OCI-LY7 (cell line): Measurements from ENCODE around the gene PRKG1. TPM values are rescaled to one million over a fixed set of nuclear protein-coding genes. Genes with fewer than 3 reads are reported as not detected.

ENCODE experiments used
- BruUV-seq: library from RNA; stranded (reverse); fragments of 400-500 nt; replicated peaks from 2 replicates; lab custom pipeline; 2021; lab: Mats Ljungman, UMichigan
- CTCF ChIA-PET: fragments of 300-600 bp; sonication (Branson Sonifier 250); formaldehyde crosslinking; loops from one replicate; lab custom pipeline; 2022; ENCODE audit warnings: antibody characterized with exemption; ENCODE audit not compliant: unreplicated experiment; lab: Charles Lee
- POLR2A ChIA-PET: fragments of 300-600 bp; sonication (Branson Sonifier 250); formaldehyde crosslinking; loops from one replicate; lab custom pipeline; 2022; ENCODE audit warnings: antibody characterized with exemption; lab: Charles Lee
- DNase-seq: peaks from one replicate; pipeline ENCODE4 v3.0.0-alpha.2; 2015; ENCODE audit warnings: low spot score
- H2AFZ ChIP-seq: fragments of 200-600 bp; sonication (generic), shearing (Covaris generic); 2 replicates; pipeline ENCODE4 v1.6.1; 2014; ENCODE audit warnings: mild to moderate bottlenecking, antibody characterized with exemption, low read length, moderate library complexity
- H3K27ac ChIP-seq: fragments of 200-600 bp; sonication (generic); 2 replicates; pipeline ENCODE4 v1.5.1; 2014; ENCODE audit warnings: mixed run types, low read depth, mild to moderate bottlenecking, moderate library complexity, low read length, inconsistent platforms; ENCODE audit not compliant: poor library complexity, severe bottlenecking
- H3K36me3 ChIP-seq: fragments of 200-600 bp; sonication (generic); 2 replicates; pipeline ENCODE4 v1.6.1; 2014; ENCODE audit warnings: mild to moderate bottlenecking, antibody characterized with exemption, low read length, moderate library complexity, mixed read lengths; ENCODE audit not compliant: insufficient read depth
- H3K4me1 ChIP-seq: fragments of 200-600 bp; sonication (generic); 2 replicates; pipeline ENCODE4 v1.5.1; 2014; ENCODE audit warnings: mild to moderate bottlenecking, low read length; ENCODE audit not compliant: insufficient read depth, poor library complexity, severe bottlenecking
- H3K4me2 ChIP-seq: fragments of 200-600 bp; sonication (generic); 2 replicates; pipeline ENCODE4 v1.6.1; 2014; ENCODE audit warnings: mild to moderate bottlenecking, low read length
- H3K4me3 ChIP-seq: fragments of 200-600 bp; sonication (generic); 2 replicates; pipeline ENCODE4 v1.5.1; 2014; ENCODE audit warnings: mild to moderate bottlenecking, low read depth, low read length; ENCODE audit not compliant: poor library complexity, severe bottlenecking
- H3K79me2 ChIP-seq: fragments of 200-600 bp; sonication (generic); 2 replicates; pipeline ENCODE4 v1.6.1; 2016; ENCODE audit warnings: low read depth, mild to moderate bottlenecking, low read length, moderate library complexity, mixed read lengths; ENCODE audit not compliant: insufficient read depth
- H3K9me2 ChIP-seq: fragments of 200-600 bp; sonication (generic); 2 replicates; pipeline ENCODE4 v1.6.1; 2016; ENCODE audit warnings: mild to moderate bottlenecking, low read length, mixed read lengths; ENCODE audit not compliant: insufficient read depth
- H3K9me3 ChIP-seq: fragments of 200-600 bp; sonication (generic); 2 replicates; pipeline ENCODE4 v1.6.1; 2014; ENCODE audit warnings: mild to moderate bottlenecking, mixed run types, low read length, mixed read lengths
- H4K20me1 ChIP-seq: fragments of 200-600 bp; sonication (generic); 2 replicates; pipeline ENCODE4 v1.6.1; 2014; ENCODE audit warnings: mild to moderate bottlenecking, antibody characterized with exemption, low read length, moderate library complexity, mixed read lengths; ENCODE audit not compliant: insufficient read depth
- EZH2phosphoT487 ChIP-seq: fragments of 200-600 bp; sonication (generic); IDR thresholded peaks from 2 replicates; pipeline ENCODE4 v1.6.1; 2018; ENCODE audit warnings: low read depth, borderline replicate concordance, mild to moderate bottlenecking, mixed run types, antibody characterized with exemption, low read length, moderate library complexity, mixed read lengths
- intact Hi-C: fragments of 100-400 bp; cut with micrococcal nuclease; formaldehyde crosslinking; loops from one replicate; pipeline ENCODE4 v1.10.0; 2022; ENCODE audit not compliant: unreplicated experiment
- total RNA-seq, 2 experiments: library from RNA; depleted of rRNA in 1 of 2; stranded (reverse); fragments of >200 nt in 1 of 2; shearing (Covaris generic) in 1 of 2; gene quantifications; 2 replicates each; pipeline ENCODE4 v1.2.3, GENCODE V29; 2014 to 2022
- TF ChIP-seq, protein P1 (sequence below): fragments of 200-600 bp; sonication (generic); conservative IDR thresholded peaks from 2 replicates; pipeline ENCODE4 v1.5.1; 2014; ENCODE audit warnings: mild to moderate bottlenecking, antibody characterized with exemption, low read length, moderate library complexity, mixed read lengths

Gene PRKG1
- total RNA-seq, 2 experiments from 2014 or later, result not detected

GRCh38 chr10:51233337-51234100, 159.2 kb downstream of the PRKG1 start:
- no TSS peak for BruUV-seq
- no peaks in the 10 kb centered on the region for H3K79me2 ChIP-seq
- H3K4me1 ChIP-seq, result no peaks in the 10 kb centered on the region
- H3K27ac ChIP-seq, result no peak overlapping the region
- H2AFZ ChIP-seq, result no peak overlapping the region
- POLR2A ChIA-PET, result no interaction called here
- H3K4me2 ChIP-seq, result no peak overlapping the region
- no peaks in the 10 kb centered on the region for H3K9me3 ChIP-seq
- no peak overlapping the region for H3K4me3 ChIP-seq
- TF ChIP-seq, protein P1, sequence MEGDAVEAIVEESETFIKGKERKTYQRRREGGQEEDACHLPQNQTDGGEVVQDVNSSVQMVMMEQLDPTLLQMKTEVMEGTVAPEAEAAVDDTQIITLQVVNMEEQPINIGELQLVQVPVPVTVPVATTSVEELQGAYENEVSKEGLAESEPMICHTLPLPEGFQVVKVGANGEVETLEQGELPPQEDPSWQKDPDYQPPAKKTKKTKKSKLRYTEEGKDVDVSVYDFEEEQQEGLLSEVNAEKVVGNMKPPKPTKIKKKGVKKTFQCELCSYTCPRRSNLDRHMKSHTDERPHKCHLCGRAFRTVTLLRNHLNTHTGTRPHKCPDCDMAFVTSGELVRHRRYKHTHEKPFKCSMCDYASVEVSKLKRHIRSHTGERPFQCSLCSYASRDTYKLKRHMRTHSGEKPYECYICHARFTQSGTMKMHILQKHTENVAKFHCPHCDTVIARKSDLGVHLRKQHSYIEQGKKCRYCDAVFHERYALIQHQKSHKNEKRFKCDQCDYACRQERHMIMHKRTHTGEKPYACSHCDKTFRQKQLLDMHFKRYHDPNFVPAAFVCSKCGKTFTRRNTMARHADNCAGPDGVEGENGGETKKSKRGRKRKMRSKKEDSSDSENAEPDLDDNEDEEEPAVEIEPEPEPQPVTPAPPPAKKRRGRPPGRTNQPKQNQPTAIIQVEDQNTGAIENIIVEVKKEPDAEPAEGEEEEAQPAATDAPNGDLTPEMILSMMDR, result no peak
- TF ChIP-seq EZH2phosphoT487, result no peak
- CTCF ChIA-PET, result no interaction called here
- H3K9me2 ChIP-seq, result no peaks in the 10 kb centered on the region
- DNase-seq, result no peak
- no peaks in the 10 kb centered on the region for H3K36me3 ChIP-seq
- no peaks in the 10 kb centered on the region for H4K20me1 ChIP-seq
- intact Hi-C loops, result no loop called here

- ChIA-PET POLR2A (no interaction called here), CTCF (no interaction called here)
- no peak overlapping the region for H3K27ac ChIP-seq
- no peaks in the 10 kb centered on the region for H3K4me1 ChIP-seq
- no peaks in the 10 kb centered on the region for H3K9me3 ChIP-seq
- BruUV-seq, result no TSS peak
- DNase-seq, result no peak
- no peaks in the 10 kb centered on the region for H4K20me1 ChIP-seq
- no peaks in the 10 kb centered on the region for H3K9me2 ChIP-seq
- TF ChIP-seq, protein P1, result no peak
- no peak for TF ChIP-seq EZH2phosphoT487
- H2AFZ ChIP-seq, result no peak overlapping the region
- no peaks in the 10 kb centered on the region for H3K79me2 ChIP-seq
- intact Hi-C loops, result no loop called here
- H3K4me3 ChIP-seq, result no peak overlapping the region
- H3K4me2 ChIP-seq, result no peak overlapping the region
- no peaks in the 10 kb centered on the region for H3K36me3 ChIP-seq
These were observed 161.6 kb downstream of the PRKG1 start for GRCh38 chr10:51235865-51236264.

DNA sequence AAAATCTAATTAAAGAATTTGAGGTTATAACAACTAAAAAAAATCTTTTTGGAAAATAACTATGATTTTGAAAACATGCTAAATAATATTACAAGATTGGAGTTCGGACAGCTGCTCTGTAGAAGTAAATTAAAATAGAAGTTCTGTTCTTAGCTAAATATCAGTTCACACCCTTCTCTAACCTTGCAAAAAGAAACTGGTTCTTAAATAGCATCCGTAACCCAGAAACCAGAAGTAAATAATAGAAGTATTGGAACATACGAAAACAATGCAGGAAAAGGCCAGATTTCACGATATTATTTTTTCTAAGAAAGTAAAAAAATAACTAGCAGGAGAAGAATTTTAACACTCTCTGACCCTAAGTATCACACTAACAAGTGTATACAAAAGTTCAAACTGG, 164.7 kb downstream of the PRKG1 start:
- Histone ChIP-seq H3K79me2 (no peaks in the 10 kb centered on the region), H3K4me2 (no peak overlapping the region), H3K27ac (no peak overlapping the region), H2AFZ (no peak overlapping the region), H3K36me3 (no peaks in the 10 kb centered on the region), H3K9me2 (no peaks in the 10 kb centered on the region), H4K20me1 (no peaks in the 10 kb centered on the region), H3K4me1 (no peaks in the 10 kb centered on the region), H3K9me3 (no peaks in the 10 kb centered on the region), H3K4me3 (no peak overlapping the region)
- CTCF ChIA-PET, result no interaction called here
- TF ChIP-seq EZH2phosphoT487, result no peak
- TF ChIP-seq, protein P1, result no peak
- intact Hi-C loops, result no loop called here
- no peak for DNase-seq
- POLR2A ChIA-PET, result interaction anchor here (0.7 kb wide), 1 partner anchor 53 kb away, joined by 4 read pairs; no protein-coding TSS in a partner anchor
- BruUV-seq, result no TSS peak
